HCT116 (cell line): ENCODE data around the gene KLF11.

ENCODE experiments used
- CEBPB ChIP-seq: IDR thresholded peaks from 2 replicates; pipeline ENCODE4 v1.6.1; 2012; ENCODE audit warnings: low read depth
- EZH2phosphoT487 ChIP-seq: fragments of 200-600 bp; IDR thresholded peaks from 2 replicates; pipeline ENCODE4 v1.6.1; 2018; ENCODE audit warnings: antibody characterized with exemption, borderline replicate concordance
- SIN3A ChIP-seq: IDR thresholded peaks from 2 replicates; pipeline ENCODE4 v1.6.1; 2012; ENCODE audit warnings: low read depth
- SRF ChIP-seq: IDR thresholded peaks from 2 replicates; pipeline ENCODE4 v1.6.1; 2012; ENCODE audit warnings: low read depth
- TF ChIP-seq, protein P1 (sequence below), 3 experiments: fragments of 200-600 bp in 1 of 3; sonication (generic) in 1 of 3; IDR thresholded peaks in 2 of 3; conservative IDR thresholded peaks in 1 of 3; 2 replicates each; pipeline ENCODE4 v1.5.1; 2012 to 2017; ENCODE audit warnings: low read depth in 2 of 3, low read length in 2 of 3, antibody characterized with exemption in 1 of 3, borderline replicate concordance in 1 of 3, control low read depth in 1 of 3, mild to moderate bottlenecking in 1 of 3, mixed read lengths in 1 of 3, mixed run types in 1 of 3, moderate library complexity in 1 of 3; ENCODE audit not compliant: insufficient read depth in 1 of 3

GRCh38 chr2:10058251-10059015, 15.1 kb downstream of the KLF11 start:
- TF ChIP-seq CEBPB (no peak), EZH2phosphoT487 (no peak), SIN3A (no peak), SRF (no peak)
- TF ChIP-seq, protein P1, sequence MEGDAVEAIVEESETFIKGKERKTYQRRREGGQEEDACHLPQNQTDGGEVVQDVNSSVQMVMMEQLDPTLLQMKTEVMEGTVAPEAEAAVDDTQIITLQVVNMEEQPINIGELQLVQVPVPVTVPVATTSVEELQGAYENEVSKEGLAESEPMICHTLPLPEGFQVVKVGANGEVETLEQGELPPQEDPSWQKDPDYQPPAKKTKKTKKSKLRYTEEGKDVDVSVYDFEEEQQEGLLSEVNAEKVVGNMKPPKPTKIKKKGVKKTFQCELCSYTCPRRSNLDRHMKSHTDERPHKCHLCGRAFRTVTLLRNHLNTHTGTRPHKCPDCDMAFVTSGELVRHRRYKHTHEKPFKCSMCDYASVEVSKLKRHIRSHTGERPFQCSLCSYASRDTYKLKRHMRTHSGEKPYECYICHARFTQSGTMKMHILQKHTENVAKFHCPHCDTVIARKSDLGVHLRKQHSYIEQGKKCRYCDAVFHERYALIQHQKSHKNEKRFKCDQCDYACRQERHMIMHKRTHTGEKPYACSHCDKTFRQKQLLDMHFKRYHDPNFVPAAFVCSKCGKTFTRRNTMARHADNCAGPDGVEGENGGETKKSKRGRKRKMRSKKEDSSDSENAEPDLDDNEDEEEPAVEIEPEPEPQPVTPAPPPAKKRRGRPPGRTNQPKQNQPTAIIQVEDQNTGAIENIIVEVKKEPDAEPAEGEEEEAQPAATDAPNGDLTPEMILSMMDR (IDR thresholded peaks at IDR 0.05 in 2 of 3, conservative IDR thresholded peaks at IDR 0.05 in 1 of 3; ENCODE audit: borderline replicate concordance in 1 of 3, insufficient read depth in 1 of 3, low read depth in 2 of 3, low read length in 2 of 3): 0 out of 6 replicates have a peak, but pooled peaks of 1 of the 3 experiments have one; percentile 3
